Upper lobe of right lung (tissue), 1 donor: ENCODE data around the gene BACH2. TPM values are rescaled to one million over a fixed set of nuclear protein-coding genes. Genes with fewer than 3 reads are reported as not detected.
"Not testable (repeated sequence)": the region's sequence is repeated elsewhere in the genome, so short reads cannot be mapped to it uniquely, and the experiment has no call there.

Experiments used
- ATAC-seq: fragments of 200-7000 bp; cut with Tn5 transposase; one replicate; pipeline ENCODE4 v1.9.1; 2020; ENCODE audit warnings: mild to moderate bottlenecking, moderate library complexity
- DNase-seq: peaks from one replicate; pipeline ENCODE4 v3.0.0-alpha.2; 2020
- H3K27ac ChIP-seq: fragments of 200-600 bp; one replicate; pipeline ENCODE4 v1.8.0; 2022
- H3K27me3 ChIP-seq: fragments of 200-600 bp; one replicate; pipeline ENCODE4 v1.8.0; 2022; ENCODE audit warnings: mild to moderate bottlenecking
- H3K36me3 ChIP-seq: fragments of 200-600 bp; one replicate; pipeline ENCODE4 v1.8.0; 2022
- H3K4me1 ChIP-seq: fragments of 200-600 bp; one replicate; pipeline ENCODE4 v1.8.0; 2022
- H3K4me3 ChIP-seq: fragments of 200-600 bp; one replicate; pipeline ENCODE4 v1.8.0; 2022; ENCODE audit warnings: mild to moderate bottlenecking
- H3K9me3 ChIP-seq: fragments of 200-600 bp; one replicate; pipeline ENCODE4 v1.8.0; 2022
- CTCF ChIP-seq: fragments of 200-600 bp; IDR thresholded peaks from one replicate; pipeline ENCODE4 v1.8.0; 2022; ENCODE audit warnings: antibody characterized with exemption
- intact Hi-C: fragments of 100-400 bp; cut with DNase I; formaldehyde crosslinking; loops from one replicate; pipeline ENCODE4 v1.11.0; 2022
- total RNA-seq: library from RNA; stranded (reverse); fragmentation: NEBNext Ultra II Directional; extraction: Animal tissue kit (Norgen Biotek cat#: 25700); gene quantifications from one replicate; pipeline ENCODE4 v1.2.1, GENCODE V29; 2021
- donor health status: DM: no; HTN: yes; CAD: no; lungs with severe emphysema.

The BACH2 gene
- total RNA-seq, 1 donor from 2014 or later = 4.9 TPM

GRCh38 chr6:90136176-90136575 lies 160.5 kb downstream of the BACH2 start:
- no peak for TF ChIP-seq CTCF
- intact Hi-C loops = no loop called here
- Histone ChIP-seq H3K27ac (no peak overlapping the region), H3K4me1 (no peaks in the 10 kb centered on the region), H3K9me3 (no peaks in the 10 kb centered on the region), H3K36me3 (no peaks in the 10 kb centered on the region), H3K4me3 (no peak overlapping the region), H3K27me3 (no peaks in the 10 kb centered on the region)
- ATAC-seq (no peak), DNase-seq (no peak)

- H3K9me3 ChIP-seq = no peaks in the 10 kb centered on the region
- H3K4me1 ChIP-seq = no peaks in the 10 kb centered on the region
- no peaks in the 10 kb centered on the region for H3K27me3 ChIP-seq
- no peak for TF ChIP-seq CTCF
- DNase-seq (no peak), ATAC-seq (no peak)
- no peak overlapping the region for H3K27ac ChIP-seq
- no peak overlapping the region for H3K4me3 ChIP-seq
- intact Hi-C loops = no loop called here
- H3K36me3 ChIP-seq = no peaks in the 10 kb centered on the region
These were observed 161.0 kb downstream of the BACH2 start for GRCh38 chr6:90135667-90136066.

DNA sequence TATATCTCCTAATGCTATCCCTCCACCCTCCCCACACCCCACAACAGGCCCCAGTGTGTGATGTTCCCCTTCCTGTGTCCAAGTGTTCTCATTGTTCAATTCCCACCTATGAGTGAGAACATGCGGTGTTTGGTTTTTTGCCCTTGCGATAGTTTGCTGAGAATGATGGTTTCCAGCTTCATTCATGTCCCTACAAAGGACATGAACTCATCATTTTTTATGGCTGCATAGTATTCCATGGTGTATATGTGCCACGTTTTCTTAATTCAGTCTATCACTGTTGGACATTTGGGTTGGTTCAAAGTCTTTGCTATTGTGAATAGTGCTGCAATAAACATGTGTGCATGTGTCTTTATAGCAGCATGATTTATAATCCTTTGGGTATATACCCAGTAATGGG lies 163.0 kb downstream of the BACH2 start:
- intact Hi-C loops, H3K27me3 ChIP-seq, H3K9me3 ChIP-seq, H3K4me1 ChIP-seq, H3K4me3 ChIP-seq, ATAC-seq, DNase-seq, H3K36me3 ChIP-seq, H3K27ac ChIP-seq: not testable (repeated sequence)

DNA sequence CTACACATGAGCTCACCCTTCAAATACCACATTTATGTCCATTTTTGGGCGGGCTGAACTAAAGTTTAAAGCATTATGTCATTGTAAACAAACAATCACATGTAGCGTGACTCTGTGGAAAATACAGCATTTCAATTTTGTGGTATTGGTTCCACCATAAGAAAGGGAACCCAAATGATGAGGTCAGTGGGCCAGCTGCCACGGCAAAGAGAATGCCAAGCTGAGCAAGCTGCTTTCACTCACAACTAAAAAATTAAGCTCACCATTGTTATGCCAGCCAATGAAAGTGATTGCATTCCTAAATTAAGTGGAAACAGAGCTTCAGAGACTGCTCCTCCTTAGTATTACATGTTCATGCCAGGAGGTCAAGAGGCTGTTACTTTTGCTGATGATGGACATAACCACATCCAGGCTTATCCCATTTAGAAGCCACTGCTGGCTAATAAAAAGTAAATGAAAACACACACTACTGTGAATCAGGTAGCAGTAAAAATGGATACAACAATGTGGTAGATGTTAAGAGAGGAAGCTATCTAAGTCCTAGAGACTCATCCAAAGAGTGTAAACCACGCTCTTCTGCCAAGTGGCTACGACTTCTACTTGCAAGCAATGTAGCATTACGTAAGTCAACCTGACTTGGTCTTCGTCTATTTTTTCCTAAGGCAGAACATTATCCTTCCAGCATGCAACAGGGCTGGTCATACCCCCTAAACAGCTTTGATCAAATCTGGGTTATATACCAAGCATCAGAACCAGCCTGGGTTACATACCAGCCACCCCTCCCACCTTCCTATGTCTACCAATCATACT lies 164.8 kb downstream of the BACH2 start:
- Histone ChIP-seq H3K36me3 (no peaks in the 10 kb centered on the region), H3K27ac (no peak overlapping the region), H3K4me3 (no peak overlapping the region), H3K9me3 (no peaks in the 10 kb centered on the region), H3K27me3 (no peaks in the 10 kb centered on the region), H3K4me1 (no peaks in the 10 kb centered on the region)
- DNase-seq (no peak), ATAC-seq (no peak)
- intact Hi-C loops = no loop called here
- no peak for TF ChIP-seq CTCF

DNA sequence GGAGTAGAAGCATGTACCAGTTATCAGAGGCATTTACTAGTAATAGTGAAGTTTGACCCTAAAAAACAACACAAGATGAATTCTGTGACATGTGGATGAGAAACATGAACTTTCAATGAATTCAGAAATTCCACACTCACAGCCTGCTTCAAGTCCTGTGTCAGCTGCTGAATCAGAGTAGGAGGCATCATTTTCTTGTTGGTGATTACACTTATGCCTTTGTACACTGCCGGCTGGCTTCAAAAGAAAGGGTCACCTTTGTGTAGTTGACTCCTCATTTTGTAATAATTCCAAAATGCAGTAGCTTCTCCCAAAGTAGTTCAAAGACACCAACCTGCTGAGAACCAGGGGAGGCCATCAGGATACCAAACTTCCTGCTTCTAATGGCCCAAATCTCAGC lies 165.5 kb downstream of the BACH2 start:
- no peaks in the 10 kb centered on the region for H3K4me1 ChIP-seq
- intact Hi-C loops = no loop called here
- DNase-seq = no peak
- no peaks in the 10 kb centered on the region for H3K36me3 ChIP-seq
- no peak for TF ChIP-seq CTCF
- no peak overlapping the region for H3K27ac ChIP-seq
- H3K9me3 ChIP-seq = no peaks in the 10 kb centered on the region
- ATAC-seq = no peak
- no peak overlapping the region for H3K4me3 ChIP-seq
- H3K27me3 ChIP-seq = no peaks in the 10 kb centered on the region

- DNase-seq, H3K36me3 ChIP-seq, intact Hi-C loops, H3K4me3 ChIP-seq, H3K27me3 ChIP-seq, ATAC-seq, H3K4me1 ChIP-seq, H3K27ac ChIP-seq, H3K9me3 ChIP-seq: not testable (repeated sequence)
These were observed 168.0 kb downstream of the BACH2 start for GRCh38 chr6:90128687-90129086.

- intact Hi-C loops = no loop called here
- Histone ChIP-seq H3K36me3 (no peaks in the 10 kb centered on the region), H3K4me1 (peaks cover 3% of the 10 kb centered on the region), H3K27ac (no peak overlapping the region), H3K27me3 (no peaks in the 10 kb centered on the region), H3K9me3 (no peaks in the 10 kb centered on the region), H3K4me3 (no peak overlapping the region)
- no peak for TF ChIP-seq CTCF
- no peak for ATAC-seq
- DNase-seq = no peak
These were observed 169.0 kb downstream of the BACH2 start for GRCh38 chr6:90127595-90127994.
